ENCODE data around the gene SASS6.

Gene SASS6

DNA sequence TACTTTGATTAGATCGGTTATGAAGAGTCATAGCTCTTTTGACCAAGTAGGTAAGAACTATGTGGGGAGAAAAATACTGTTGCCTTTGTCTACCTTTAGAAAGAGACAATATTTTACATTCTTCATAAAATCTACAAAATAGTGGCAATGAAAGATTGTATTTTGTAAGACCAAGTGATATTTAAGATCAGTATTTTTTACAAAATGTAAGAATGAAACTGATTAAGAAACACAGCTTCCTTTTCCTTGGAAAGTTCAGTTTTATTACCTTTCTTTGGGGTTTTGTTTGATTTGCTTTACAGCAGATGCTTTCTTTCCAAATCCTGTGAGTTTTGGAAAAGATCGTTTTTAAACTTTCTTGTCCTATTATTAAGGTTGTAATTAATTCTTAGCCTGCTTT is 93.1 kb downstream of the SASS6 start:
- DNase-seq, result peak; percentile 28

DNA sequence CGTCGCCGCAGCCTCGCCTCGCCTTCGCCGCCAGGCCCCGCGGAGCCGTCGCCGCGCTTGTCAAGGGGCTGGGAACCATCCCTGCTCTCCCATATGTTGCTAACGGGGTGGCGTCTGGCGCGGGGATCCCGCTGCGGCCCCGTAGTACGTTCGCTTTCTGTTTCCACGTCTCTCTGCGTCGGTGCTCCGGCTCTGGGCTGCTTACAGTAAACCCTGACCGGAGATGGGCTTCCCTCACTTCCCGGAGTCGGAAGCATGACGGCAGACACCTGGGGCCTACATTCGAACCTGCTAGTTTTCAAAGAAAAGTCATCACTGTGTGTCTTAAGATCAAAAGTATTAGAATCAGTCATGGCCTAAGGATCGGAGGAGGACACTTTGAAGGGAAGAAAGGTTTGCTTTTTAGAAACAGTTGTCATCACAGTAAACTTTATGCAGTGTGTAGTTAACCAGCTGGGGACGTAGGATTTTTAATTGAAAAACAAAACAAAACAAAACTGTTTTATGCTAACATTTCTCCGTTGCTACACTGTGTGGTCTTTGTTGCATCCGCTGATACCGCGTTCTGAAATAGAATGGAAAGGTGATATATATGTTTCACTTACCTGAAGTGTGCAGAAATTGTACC is 94.0 kb downstream of the SASS6 start:
- DNase-seq, result peak; percentile 69

- DNase-seq, result peak; percentile 85
Observed at GRCh38 chr1:100037927-100038659, 94.6 kb downstream of the SASS6 start.

- DNase-seq, result no peak
Observed at GRCh38 chr1:100037656-100037926, 95.1 kb downstream of the SASS6 start.

DNA sequence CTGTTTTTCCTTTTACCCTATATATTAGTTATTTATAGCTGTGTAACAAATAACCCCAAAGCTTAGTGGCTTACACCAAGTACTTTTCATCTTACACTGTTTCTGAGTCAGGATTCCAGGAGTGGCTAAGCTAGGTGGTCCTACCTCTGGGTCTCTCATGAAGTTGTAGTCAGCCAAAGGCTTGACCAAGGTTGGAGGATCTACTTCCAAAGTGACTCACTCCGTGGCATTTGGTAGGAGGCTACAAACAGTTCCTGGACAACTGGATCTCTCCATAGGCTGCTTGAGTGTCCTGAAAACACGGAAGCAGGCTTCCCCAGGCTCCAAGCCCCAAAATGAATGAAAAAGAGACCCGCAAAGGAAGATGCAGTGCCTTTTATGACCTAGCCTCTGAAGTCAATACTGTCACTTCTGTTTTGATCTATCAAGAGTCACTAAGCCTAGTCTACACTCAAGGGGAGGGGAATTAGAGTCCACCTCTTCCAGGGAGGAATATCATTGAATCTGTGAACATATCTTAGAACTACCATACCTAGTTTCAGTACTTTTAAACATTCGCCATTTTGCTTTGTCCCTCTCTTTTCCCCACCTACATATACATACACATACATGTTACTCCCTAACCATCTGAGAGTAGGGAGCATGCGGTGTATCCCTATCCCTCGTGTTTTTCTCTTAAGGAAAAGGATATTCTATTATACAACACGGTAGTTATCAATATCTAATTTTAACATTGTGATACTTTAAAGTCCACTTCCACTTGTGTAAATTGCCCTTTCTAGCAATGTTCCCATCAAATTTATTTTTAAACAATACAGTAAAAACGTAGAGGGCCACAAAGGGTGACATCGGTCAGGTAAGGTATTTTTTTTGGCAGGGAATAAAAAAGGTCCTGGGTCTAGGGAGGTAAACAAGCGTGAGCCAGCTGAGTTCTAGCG is 95.7 kb downstream of the SASS6 start:
- peak; percentile 64 for DNase-seq

DNA sequence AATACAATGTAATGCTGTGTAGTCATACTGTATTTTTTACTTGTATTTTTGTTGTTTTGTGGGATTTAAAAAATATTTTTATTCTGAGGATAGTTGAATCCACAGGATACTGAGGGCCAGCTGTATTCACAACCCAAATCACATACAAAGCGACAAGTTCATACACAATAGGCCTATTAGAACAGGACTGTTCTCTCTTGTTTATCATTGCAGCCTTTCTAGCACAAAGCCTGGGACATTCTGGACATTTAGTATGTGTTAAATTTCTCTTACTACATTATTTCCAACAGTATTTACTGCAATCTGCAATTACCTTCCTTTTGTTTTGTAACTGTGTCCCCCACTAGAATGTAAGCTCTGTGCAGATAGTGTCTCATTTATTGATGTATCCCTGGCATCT is 97.5 kb downstream of the SASS6 start:
- DNase-seq, result no peak

- peak; percentile 64 for DNase-seq
Observed at GRCh38 chr1:100034470-100034869, 98.3 kb downstream of the SASS6 start.

Data from hematopoietic multipotent progenitor cell treated with erythropoietin and hydrocortisone succinate and interleukin-3 and kit ligand, for 8 days (in vitro differentiated cells).